Adrenal gland (tissue), 5 donors: Measurements from ENCODE around the gene GALR2.

Experiments
- POLR2A ChIP-seq, 2 donors: fragments of 450-650 bp; IDR thresholded peaks; one replicate each; pipeline ENCODE4 v1.6.1; 2017; ENCODE audit warnings: antibody characterized with exemption in 2 of 2, mild to moderate bottlenecking in 2 of 2, moderate library complexity in 1 of 2
- TF ChIP-seq, protein P1 (sequence below), 6 experiments: fragments of 450-650 bp in 4 of 6; fragments of 200-600 bp in 2 of 6; sonication (generic) in 1 of 6; IDR thresholded peaks; 1 replicate in 5 of 6; 2 replicates in 1 of 6; pipeline versions ENCODE4 v1.5.1 to v1.8.0; 2016 to 2021; ENCODE audit warnings: antibody characterized with exemption in 6 of 6, mild to moderate bottlenecking in 2 of 6, moderate library complexity in 1 of 6
- donor health status: DM: no; HTN: no; CAD: no.

DNA sequence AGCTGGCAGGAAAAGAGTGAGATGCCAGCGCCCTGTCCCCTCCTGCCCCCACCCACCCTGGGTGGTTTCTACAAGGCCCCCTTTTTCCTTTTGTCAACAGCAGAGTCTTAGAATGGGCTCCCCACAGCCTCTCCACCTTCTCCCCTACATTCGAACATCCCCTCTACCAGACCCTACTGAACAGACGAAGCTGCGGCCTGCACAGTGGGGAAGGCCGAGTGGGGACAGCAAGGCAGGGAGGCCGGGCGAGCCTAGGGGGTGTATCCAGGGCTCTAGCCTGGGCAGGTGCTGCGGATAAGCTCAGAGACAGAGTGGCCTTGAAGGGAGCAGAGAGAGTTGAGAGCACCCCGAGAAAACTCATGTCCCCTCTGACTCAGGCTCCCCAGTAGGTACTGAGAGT lies 11.8 kb downstream of the GALR2 start:
- TF ChIP-seq POLR2A (IDR thresholded peaks at IDR 0.05), result no peak
- TF ChIP-seq, protein P1, sequence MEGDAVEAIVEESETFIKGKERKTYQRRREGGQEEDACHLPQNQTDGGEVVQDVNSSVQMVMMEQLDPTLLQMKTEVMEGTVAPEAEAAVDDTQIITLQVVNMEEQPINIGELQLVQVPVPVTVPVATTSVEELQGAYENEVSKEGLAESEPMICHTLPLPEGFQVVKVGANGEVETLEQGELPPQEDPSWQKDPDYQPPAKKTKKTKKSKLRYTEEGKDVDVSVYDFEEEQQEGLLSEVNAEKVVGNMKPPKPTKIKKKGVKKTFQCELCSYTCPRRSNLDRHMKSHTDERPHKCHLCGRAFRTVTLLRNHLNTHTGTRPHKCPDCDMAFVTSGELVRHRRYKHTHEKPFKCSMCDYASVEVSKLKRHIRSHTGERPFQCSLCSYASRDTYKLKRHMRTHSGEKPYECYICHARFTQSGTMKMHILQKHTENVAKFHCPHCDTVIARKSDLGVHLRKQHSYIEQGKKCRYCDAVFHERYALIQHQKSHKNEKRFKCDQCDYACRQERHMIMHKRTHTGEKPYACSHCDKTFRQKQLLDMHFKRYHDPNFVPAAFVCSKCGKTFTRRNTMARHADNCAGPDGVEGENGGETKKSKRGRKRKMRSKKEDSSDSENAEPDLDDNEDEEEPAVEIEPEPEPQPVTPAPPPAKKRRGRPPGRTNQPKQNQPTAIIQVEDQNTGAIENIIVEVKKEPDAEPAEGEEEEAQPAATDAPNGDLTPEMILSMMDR (IDR thresholded peaks at IDR 0.05), result no peak
